ENCODE measurements around the gene CLDN12. TPM values are rescaled to one million over a fixed set of nuclear protein-coding genes. Genes with fewer than 3 reads are reported as not detected.

CLDN12 gene
- total and polyA plus RNA-seq, 2 experiments from 2014 or later: 16.6 to 48.5 TPM

- TF ChIP-seq REST (IDR thresholded peaks at IDR 0.05; ENCODE audit: unreplicated experiment) (no peak), CTCF (conservative IDR thresholded peaks at IDR 0.05; ENCODE audit: low read depth in 2 of 2) (no peak), CREB1 (CRISPR knock-in tag; IDR thresholded peaks at IDR 0.05; ENCODE audit: low read depth) (no peak)
Observed at GRCh38 chr7:90421651-90422050, 18.4 kb downstream of the CLDN12 start (continued).

- H3K36me3 ChIP-seq (ENCODE audit: insufficient read depth): no peaks in the 10 kb centered on the region
- no peaks in the 10 kb centered on the region for H3K4me1 Mint-ChIP-seq
- no peak overlapping the region for H3K4me3 ChIP-seq
- no peaks in the 10 kb centered on the region for H3K27me3 ChIP-seq (ENCODE audit: insufficient read depth)
- H3K4me3 Mint-ChIP-seq: no peak overlapping the region
- no peaks in the 10 kb centered on the region for H3F3A ChIP-seq (replicated peaks; ENCODE audit: low read depth)
- peaks cover 10% of the 10 kb centered on the region for H3K9me3 Mint-ChIP-seq
- no peak overlapping the region for H3K27ac Mint-ChIP-seq
- ATAC-seq (no peak), DNase-seq (ENCODE audit: low spot score) (no peak)
- H3K4me1 ChIP-seq (ENCODE audit: insufficient read depth): no peaks in the 10 kb centered on the region
- no peak overlapping the region for H2AFZ ChIP-seq
- H3K27me3 Mint-ChIP-seq (ENCODE audit: insufficient read depth, low read depth, poor library complexity): no peaks in the 10 kb centered on the region
- H3K36me3 Mint-ChIP-seq (ENCODE audit: low read depth): peaks cover 12% of the 10 kb centered on the region; the same call in 1 of the 3 replicates
- no peak overlapping the region for H3K27ac ChIP-seq (ENCODE audit: low read depth)
- no peak overlapping the region for H3K4me2 ChIP-seq
- H3K79me2 ChIP-seq (replicated peaks; ENCODE audit: insufficient read depth): no peaks in the 10 kb centered on the region
- 0 out of 2 replicates have a peak, but pooled peaks cover 4% of the 10 kb centered on the region for H3K9me2 ChIP-seq (ENCODE audit: insufficient read depth)
- TF ChIP-seq JUNB (IDR thresholded peaks at IDR 0.05; ENCODE audit: unreplicated experiment) (no peak), ETS1 (IDR thresholded peaks at IDR 0.05) (no peak), ZNF462 (CRISPR knock-in tag; IDR thresholded peaks at IDR 0.05) (no peak), CTCF (conservative IDR thresholded peaks at IDR 0.05; ENCODE audit: low read depth in 2 of 2) (no peak)
- H4K20me1 ChIP-seq (replicated peaks; ENCODE audit: insufficient read depth): no peaks in the 10 kb centered on the region
Observed at GRCh38 chr7:90424720-90425119, 21.5 kb downstream of the CLDN12 start.

Measured in GM23338 (cell line).